ENCODE measurements around the gene OXSR1.
A peak's percentile ranks its signal among the peaks of the same experiment; 100 is the strongest.

Gene OXSR1

GRCh38 chr3:38117748-38118420 lies 47.5 kb upstream of the OXSR1 start:
- Histone ChIP-seq H3K4me1 (no peaks in the 10 kb centered on the region), H3K79me2 (no peaks in the 10 kb centered on the region), H3K27me3 (ENCODE audit: control insufficient read depth, insufficient read depth, low read length) (no peaks in the 10 kb centered on the region), H3K9ac (no peak overlapping the region), H2AFZ (no peak overlapping the region), H3K4me2 (ENCODE audit: low read length) (no peak overlapping the region), H3K36me3 (ENCODE audit: control insufficient read depth, insufficient read depth, low read length) (no peaks in the 10 kb centered on the region), H3K27ac (no peak overlapping the region), H3K4me3 (ENCODE audit: low read depth, low read length) (no peak overlapping the region), H3K9me3 (ENCODE audit: control insufficient read depth, low read length) (no peaks in the 10 kb centered on the region)
- peak; percentile 63 for TF ChIP-seq CTCF (IDR thresholded peaks at IDR 0.05)

DNA sequence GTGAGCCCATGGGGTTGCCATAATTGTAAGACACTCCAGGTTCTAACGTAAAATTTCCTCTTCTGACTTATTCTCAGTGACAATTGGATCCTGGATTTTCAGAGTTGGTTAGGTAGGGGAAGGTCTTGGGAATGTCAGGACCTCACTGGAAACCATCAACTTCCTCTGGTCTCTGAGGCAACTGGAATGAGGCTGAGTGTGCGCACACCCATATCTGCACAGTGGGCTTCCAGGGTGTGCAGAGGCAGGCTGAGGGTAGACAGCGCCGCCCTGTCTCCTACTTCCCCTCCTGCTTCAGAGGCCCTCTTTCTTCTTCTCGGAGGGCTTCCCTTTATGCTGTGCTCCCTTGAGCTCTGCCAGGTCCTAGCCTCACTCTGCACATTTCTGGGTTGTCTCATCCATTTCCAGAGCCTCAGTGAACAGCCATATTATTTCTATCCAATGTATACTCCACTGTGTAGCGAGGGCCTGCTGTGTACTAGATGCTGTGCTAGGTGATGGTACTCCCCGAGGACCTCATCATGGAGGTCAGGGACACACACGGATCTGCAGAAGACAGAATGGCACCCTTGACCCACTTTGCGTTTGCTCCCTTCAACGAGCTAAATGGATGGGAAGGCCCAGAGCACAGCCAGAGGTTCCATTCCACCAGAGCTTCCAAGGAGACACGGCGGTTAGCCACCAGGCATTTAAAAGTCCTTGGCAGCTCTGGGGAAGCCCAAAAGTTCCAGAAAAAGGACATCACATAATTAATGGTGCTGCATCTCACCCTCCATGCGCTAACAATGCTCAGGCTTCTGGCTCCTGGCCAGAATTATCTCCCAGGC lies 46.7 kb upstream of the OXSR1 start:
- H3K36me3 ChIP-seq (ENCODE audit: control insufficient read depth, insufficient read depth, low read length): no peaks in the 10 kb centered on the region

GRCh38 chr3:38119248-38119544 lies 46.1 kb upstream of the OXSR1 start:
- TF ChIP-seq CTCF (IDR thresholded peaks at IDR 0.05): no peak
- no peak overlapping the region for H3K4me2 ChIP-seq (ENCODE audit: low read length)
- no peaks in the 10 kb centered on the region for H3K79me2 ChIP-seq
- no peak overlapping the region for H2AFZ ChIP-seq
- no peaks in the 10 kb centered on the region for H3K27me3 ChIP-seq (ENCODE audit: control insufficient read depth, insufficient read depth, low read length)
- H3K4me3 ChIP-seq (ENCODE audit: low read depth, low read length): no peak overlapping the region
- no peak overlapping the region for H3K9ac ChIP-seq
- no peaks in the 10 kb centered on the region for H3K9me3 ChIP-seq (ENCODE audit: control insufficient read depth, low read length)
- no peaks in the 10 kb centered on the region for H3K36me3 ChIP-seq (ENCODE audit: control insufficient read depth, insufficient read depth, low read length)
- H3K4me1 ChIP-seq: no peaks in the 10 kb centered on the region
- no peak overlapping the region for H3K27ac ChIP-seq

More for the DNA sequence above, 46.7 kb upstream of the OXSR1 start:
- H3K9ac ChIP-seq: no peak overlapping the region
- H2AFZ ChIP-seq: no peak overlapping the region
- H3K4me1 ChIP-seq: no peaks in the 10 kb centered on the region
- H3K4me3 ChIP-seq (ENCODE audit: low read depth, low read length): no peak overlapping the region
- TF ChIP-seq CTCF (IDR thresholded peaks at IDR 0.05): no peak
- no peaks in the 10 kb centered on the region for H3K79me2 ChIP-seq
- no peak overlapping the region for H3K27ac ChIP-seq
- H3K9me3 ChIP-seq (ENCODE audit: control insufficient read depth, low read length): no peaks in the 10 kb centered on the region
- no peaks in the 10 kb centered on the region for H3K27me3 ChIP-seq (ENCODE audit: control insufficient read depth, insufficient read depth, low read length)
- no peak overlapping the region for H3K4me2 ChIP-seq (ENCODE audit: low read length)

GRCh38 chr3:38119821-38120692 lies 45.3 kb upstream of the OXSR1 start:
- Histone ChIP-seq H3K4me3 (ENCODE audit: low read depth, low read length) (no peak overlapping the region), H3K9ac (no peak overlapping the region), H3K27ac (no peak overlapping the region), H3K79me2 (no peaks in the 10 kb centered on the region), H3K4me2 (ENCODE audit: low read length) (no peak overlapping the region), H2AFZ (no peak overlapping the region), H3K36me3 (ENCODE audit: control insufficient read depth, insufficient read depth, low read length) (no peaks in the 10 kb centered on the region), H3K27me3 (ENCODE audit: control insufficient read depth, insufficient read depth, low read length) (no peaks in the 10 kb centered on the region), H3K4me1 (no peaks in the 10 kb centered on the region), H3K9me3 (ENCODE audit: control insufficient read depth, low read length) (no peaks in the 10 kb centered on the region)
- TF ChIP-seq CTCF (IDR thresholded peaks at IDR 0.05): no peak

Measured in parathyroid adenoma (tissue), 2 donors.